Glutamatergic neuron (in vitro differentiated cells): ENCODE results near the gene ATP2B2. TPM values are rescaled to one million over a fixed set of nuclear protein-coding genes. Genes with fewer than 3 reads are reported as not detected.

Experiments
- DNase-seq: peaks from one replicate; pipeline ENCODE4 v3.0.0; 2022
- H3K27ac Mint-ChIP-seq: one replicate; pipeline ENCODE4 v1.8.0; 2020; ENCODE audit warnings: mild to moderate bottlenecking, mixed read lengths, inconsistent platforms; ENCODE audit not compliant: unreplicated experiment
- H3K27me3 Mint-ChIP-seq: one replicate; pipeline ENCODE4 v1.8.0; 2020; ENCODE audit warnings: mild to moderate bottlenecking, moderate library complexity, mixed read lengths, inconsistent platforms; ENCODE audit not compliant: unreplicated experiment
- H3K36me3 Mint-ChIP-seq: one replicate; pipeline ENCODE4 v1.8.0; 2020; ENCODE audit warnings: mild to moderate bottlenecking, mixed read lengths, inconsistent platforms; ENCODE audit not compliant: unreplicated experiment
- H3K4me1 Mint-ChIP-seq: one replicate; pipeline ENCODE4 v1.8.0; 2020; ENCODE audit warnings: mild to moderate bottlenecking, low read depth, mixed read lengths, inconsistent platforms; ENCODE audit not compliant: unreplicated experiment
- H3K4me3 Mint-ChIP-seq: one replicate; pipeline ENCODE4 v1.8.0; 2020; ENCODE audit warnings: mild to moderate bottlenecking, mixed read lengths, inconsistent platforms; ENCODE audit not compliant: unreplicated experiment
- H3K9me3 Mint-ChIP-seq: one replicate; pipeline ENCODE4 v1.8.0; 2020; ENCODE audit warnings: mild to moderate bottlenecking, moderate library complexity, mixed read lengths, inconsistent platforms; ENCODE audit not compliant: unreplicated experiment
- CTCF ChIP-seq: fragments of 200-600 bp; sonication (generic); IDR thresholded peaks from one replicate; pipeline ENCODE4 v1.5.0; 2021; ENCODE audit not compliant: partially characterized antibody, unreplicated experiment
- total RNA-seq: library from RNA; stranded (reverse); fragmentation: NEBNext Ultra II Directional; extraction: Animal tissue kit (Norgen Biotek cat#: 25700); gene quantifications from one replicate; pipeline ENCODE4 v1.2.1, GENCODE V29; 2021; ENCODE audit not compliant: unreplicated experiment

Gene ATP2B2
- total RNA-seq, 1 donor from 2014 or later: 31.2 TPM

DNA sequence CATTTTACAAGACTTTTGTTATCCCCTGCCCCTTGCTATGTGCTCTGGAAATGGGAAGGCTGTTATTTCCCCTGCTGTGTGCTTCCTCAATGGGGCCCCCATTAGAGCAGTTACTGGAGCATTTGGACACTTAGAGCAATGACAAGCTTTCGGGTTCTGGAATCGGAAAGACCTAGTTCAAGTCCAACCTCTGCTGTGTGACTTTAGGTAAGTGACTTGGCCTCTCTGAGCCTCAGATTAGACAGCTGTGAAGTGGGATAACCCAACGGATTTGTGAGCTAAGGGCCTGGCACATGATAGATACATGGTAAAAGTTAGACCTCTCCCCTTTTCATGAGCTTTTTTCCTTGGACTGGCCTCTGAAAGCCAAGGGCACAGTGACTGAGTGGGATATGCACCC lies 100.5 kb downstream of the ATP2B2 start:
- no peak for TF ChIP-seq CTCF
- Mint-ChIP-seq H3K27me3 (peaks cover 7% of the 10 kb centered on the region), H3K4me3 (no peak overlapping the region), H3K27ac (no peak overlapping the region), H3K9me3 (no peaks in the 10 kb centered on the region), H3K4me1 (no peaks in the 10 kb centered on the region), H3K36me3 (peaks cover 7% of the 10 kb centered on the region)
- DNase-seq: no peak

DNA sequence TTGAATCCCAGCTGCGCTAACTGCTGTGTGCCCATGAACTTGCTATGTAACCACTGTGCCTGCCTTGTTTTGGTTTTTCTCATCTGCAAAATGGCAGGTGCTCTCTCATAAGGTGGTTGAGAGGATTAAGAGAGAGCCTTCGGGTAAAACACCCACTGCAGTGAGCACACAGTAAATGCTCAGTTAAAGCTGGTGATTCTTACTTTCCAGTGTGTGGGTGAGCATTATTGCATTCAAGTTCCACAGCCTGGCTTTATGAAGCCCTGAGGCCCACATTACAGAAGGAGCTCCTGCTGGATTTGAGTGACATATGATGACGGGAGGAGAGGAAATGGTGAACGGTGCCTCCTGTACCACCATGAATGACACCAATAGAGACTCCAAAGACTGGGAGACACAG lies 101.0 kb downstream of the ATP2B2 start:
- H3K27me3 Mint-ChIP-seq: peaks cover 8% of the 10 kb centered on the region

GRCh38 chr3:10401990-10402761 lies 103.2 kb downstream of the ATP2B2 start:
- Mint-ChIP-seq H3K27ac (no peak overlapping the region), H3K4me3 (no peak overlapping the region), H3K9me3 (peaks cover 8% of the 10 kb centered on the region), H3K27me3 (peaks cover 16% of the 10 kb centered on the region), H3K36me3 (peaks cover 20% of the 10 kb centered on the region), H3K4me1 (peaks cover 2% of the 10 kb centered on the region)
- TF ChIP-seq CTCF: no peak
- DNase-seq: no peak

More for the DNA sequence above, 101.0 kb downstream of the ATP2B2 start:
- peaks cover under 1% of the 10 kb centered on the region for H3K9me3 Mint-ChIP-seq
- peaks cover under 1% of the 10 kb centered on the region for H3K4me1 Mint-ChIP-seq
- peaks cover 11% of the 10 kb centered on the region for H3K36me3 Mint-ChIP-seq
- no peak overlapping the region for H3K4me3 Mint-ChIP-seq
- DNase-seq: no peak
- H3K27ac Mint-ChIP-seq: no peak overlapping the region
- no peak for TF ChIP-seq CTCF

- Mint-ChIP-seq H3K27me3 (peaks cover 21% of the 10 kb centered on the region), H3K4me1 (peaks cover 2% of the 10 kb centered on the region), H3K4me3 (no peak overlapping the region), H3K36me3 (peaks cover 20% of the 10 kb centered on the region), H3K27ac (no peak overlapping the region), H3K9me3 (peaks cover 9% of the 10 kb centered on the region)
- DNase-seq: no peak
- no peak for TF ChIP-seq CTCF
Observed at GRCh38 chr3:10400749-10401495, 104.5 kb downstream of the ATP2B2 start.
